Measurements from ENCODE around the gene ABCA8. TPM values are rescaled to one million over a fixed set of nuclear protein-coding genes. Genes with fewer than 3 reads are reported as not detected.
A peak's percentile ranks its signal among the peaks of the same experiment; 100 is the strongest.

ABCA8 gene
- polyA plus RNA-seq, 3 donors: 0.72 to 1.0 (median 0.85) TPM

DNA sequence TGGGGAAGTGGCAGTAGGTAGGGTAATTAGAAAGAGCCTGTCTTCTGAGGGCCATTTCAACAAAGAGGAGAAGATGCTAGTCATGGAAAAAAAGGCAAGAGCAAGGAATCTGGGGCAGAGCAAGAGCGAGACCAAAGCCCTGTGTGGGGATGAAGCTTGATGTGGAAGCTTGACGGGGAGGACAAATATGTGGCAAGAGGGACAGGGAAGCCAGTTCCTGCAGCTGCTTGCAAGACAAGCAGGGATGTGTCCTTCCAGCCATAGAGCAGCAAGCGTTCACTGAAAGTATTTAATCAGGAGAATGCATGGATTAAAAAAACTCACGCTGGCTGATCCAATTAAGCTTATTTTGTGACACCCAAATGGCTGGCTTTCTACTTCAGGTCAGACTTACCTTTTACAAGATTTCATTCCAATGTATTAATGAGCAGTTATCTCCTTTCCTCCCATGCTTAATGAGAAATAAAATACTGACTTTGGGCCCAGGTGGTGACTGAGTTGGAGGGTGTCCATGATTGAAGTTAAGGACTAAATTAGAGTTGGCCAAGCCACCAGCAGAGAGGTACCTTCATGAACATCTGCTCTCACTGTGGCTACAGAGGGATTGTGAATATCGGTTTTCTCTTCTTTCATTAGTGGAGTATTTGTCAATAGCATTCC is 76.8 kb downstream of the ABCA8 start:
- DNase-seq (ENCODE audit: low read depth in 3 of 3, low spot score in 2 of 3): no peak

DNA sequence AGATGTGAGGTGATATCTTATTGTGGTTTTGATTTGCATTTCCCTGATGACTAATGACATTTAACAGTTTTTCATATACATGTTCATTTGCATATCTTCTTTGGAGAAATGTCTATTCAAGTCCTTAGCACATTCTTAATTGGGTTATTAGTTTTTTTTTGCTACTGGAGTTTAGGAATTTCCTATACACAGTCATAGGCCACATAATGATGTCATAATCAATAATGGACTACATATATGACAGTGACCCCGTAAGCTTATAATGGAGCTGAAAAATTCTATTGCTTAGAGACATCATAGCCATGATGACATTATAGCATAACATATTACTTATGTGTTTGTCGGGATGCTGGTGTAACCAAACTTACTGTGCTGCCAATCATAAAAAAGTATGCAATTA is 83.7 kb downstream of the ABCA8 start:
- DNase-seq (ENCODE audit: low read depth in 3 of 3, low spot score in 2 of 3): no peak

DNA sequence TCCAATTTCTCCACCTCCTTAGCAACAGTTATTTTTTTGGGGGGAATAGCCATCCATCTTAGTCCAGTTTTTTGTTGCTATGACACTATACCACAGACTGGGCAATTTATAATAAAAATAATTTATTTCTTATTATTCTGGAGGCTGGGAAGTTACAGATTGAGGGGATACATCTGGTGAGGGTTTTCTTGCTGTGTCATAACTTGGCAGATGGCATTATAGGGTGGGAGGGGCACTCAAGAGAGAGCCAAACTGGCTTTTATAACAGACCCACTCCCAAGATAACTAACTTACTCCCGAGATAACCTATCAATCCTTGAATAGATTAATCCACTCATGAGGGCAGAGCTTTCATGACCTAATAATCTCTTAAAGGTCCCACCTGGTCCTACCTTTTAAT is 84.2 kb downstream of the ABCA8 start:
- DNase-seq (ENCODE audit: low read depth in 3 of 3, low spot score in 2 of 3): no peak

DNA sequence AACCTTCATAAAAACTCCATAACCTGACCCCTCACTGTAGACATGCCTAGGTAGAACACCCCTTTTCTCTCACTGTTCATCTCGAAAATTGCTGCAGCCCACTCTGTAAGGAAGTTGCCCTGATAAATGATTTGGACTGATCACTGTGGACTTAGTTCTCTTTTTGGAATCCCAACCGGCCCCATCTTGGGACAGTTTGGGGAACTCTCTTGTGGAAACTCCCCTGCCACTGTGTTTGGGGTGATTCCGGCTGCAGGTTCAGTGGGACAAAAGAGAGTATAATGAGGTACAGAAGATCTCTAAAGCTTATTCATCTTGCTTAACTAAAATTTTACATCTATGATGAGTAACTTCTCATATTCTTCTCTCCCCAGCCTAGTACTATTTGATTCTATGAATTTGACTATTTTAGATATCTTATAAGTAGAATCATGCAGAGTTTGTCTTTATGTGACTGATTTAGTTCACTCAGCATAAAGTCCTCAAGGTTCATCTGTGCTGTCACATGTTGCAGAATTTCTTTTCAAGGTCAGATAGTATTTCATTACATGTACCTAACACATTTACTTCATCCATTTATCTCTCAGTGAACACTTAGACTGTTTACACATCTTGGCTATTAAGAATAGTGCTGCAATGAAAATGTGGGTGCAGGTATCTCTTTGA is 84.9 kb downstream of the ABCA8 start:
- DNase-seq (ENCODE audit: low read depth in 3 of 3, low spot score in 2 of 3): no peak

DNA sequence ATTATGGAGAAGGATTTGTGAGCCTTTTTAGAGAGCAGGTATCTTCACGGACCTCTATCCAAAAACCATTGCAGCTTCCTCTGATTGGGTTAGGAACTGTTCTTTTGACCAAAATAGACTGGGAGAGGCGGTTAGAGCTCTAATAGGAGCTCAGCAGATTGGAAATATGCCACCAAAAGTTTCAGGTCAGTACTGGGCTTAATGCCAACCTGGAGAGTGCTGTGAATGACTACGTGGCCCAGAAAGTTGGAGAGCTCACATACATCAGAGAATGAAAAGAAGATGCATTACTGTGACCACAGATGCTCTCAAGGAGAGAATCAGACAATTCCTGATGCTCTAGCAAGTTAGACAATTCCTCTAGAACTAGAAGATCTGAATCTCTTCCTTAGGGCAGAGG is 86.5 kb downstream of the ABCA8 start:
- no peak for DNase-seq (ENCODE audit: low read depth in 3 of 3, low spot score in 2 of 3)

DNA sequence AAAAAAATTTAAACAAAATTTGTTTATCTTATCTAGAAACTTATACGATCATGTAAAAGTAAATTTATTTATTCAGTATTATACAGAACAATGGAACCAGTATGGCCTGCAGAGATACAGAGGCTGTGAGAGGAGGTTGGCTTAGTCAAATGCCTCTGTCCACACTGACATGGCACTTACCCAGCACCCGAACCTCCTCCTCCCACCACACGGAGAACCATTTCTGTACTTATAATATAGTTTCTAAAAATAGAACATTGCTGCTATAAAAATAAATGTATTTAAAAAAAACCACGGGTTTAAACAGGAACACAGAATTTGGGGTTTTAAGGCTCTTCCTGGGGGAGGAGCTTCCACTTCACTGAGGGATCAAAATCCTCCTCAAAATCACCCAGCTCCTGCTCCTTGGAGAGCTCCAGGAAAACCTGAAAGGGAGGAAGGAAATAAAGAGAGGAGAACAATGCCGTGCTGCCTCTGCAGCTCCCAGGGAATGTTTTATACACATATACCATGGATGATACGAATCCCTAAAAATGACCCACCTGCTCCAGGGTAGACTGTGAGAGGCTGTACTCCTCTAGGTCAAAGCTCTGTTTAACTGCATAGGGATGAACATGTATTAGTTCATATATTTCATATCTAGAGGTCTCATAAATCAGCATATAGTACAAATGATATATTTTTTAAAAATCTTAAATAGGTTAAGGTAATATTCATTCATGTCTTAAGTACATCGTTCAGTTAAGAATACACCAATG is 87.3 kb downstream of the ABCA8 start:
- no peak for DNase-seq (ENCODE audit: low read depth in 3 of 3, low spot score in 2 of 3)

DNA sequence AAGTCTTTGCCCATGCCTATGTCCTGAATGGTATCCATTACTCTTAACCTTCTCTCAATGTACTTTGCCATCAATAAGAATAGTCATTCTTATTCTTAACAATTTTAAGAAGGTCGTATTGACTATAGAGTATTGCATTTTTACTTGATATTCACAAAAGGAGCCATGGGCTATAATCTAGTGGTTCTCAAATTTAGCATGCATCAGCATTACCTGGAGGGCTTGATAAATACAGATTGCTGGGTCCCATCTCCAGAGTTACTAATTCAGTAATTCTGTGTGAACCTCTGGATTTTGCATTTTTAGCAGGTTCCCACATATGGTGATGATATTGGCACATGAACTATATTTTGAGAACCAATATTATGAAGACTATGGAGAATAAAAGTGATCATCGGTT is 89.6 kb downstream of the ABCA8 start:
- no peak for DNase-seq (ENCODE audit: low read depth in 3 of 3, low spot score in 2 of 3)

DNA sequence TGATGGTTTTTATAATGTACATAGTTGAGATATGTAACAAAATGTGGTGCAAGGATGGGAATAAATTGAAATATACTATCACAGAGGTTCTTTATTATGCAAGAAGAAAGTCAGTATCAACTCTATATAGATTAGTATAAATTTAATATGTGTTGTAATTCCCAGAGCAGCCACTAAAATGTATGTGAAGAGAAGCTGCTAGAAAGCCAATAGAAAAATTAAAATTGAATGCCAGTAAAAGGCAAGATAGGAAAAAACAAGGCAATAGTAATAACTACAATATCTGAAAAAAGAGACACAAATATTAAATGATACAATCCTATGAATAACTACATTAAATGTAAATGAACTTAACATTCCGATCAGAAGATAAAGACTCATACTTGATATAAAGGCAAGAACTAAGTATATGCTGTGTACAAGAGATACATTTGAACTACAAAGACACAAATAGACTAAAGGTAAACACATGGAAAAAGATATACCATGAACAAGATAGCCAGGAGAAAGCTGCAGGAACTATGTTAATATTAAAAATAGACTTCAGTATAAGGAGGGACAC is 92.0 kb downstream of the ABCA8 start:
- DNase-seq (ENCODE audit: low read depth in 3 of 3, low spot score in 2 of 3): no peak

DNA sequence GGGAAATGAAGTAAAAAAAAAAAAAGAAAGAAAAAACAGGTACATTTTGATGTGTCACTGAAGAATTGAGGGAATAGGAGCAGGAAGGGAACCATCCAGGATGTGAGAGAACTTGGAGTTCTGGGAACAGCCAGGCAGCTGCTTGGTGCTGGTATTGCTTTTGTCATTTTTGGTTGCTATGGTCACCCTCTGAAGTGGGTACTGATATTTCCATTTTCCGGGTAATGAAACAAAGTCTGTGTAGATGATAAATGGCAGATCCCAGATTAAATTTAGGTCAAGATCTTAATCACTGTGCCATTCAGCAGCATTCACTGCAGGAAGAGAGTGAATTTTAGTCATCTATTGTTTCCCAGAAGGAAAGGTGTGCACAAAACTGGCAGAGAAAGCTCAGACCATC is 93.6 kb downstream of the ABCA8 start:
- DNase-seq (ENCODE audit: low read depth in 3 of 3, low spot score in 2 of 3): no peak

DNA sequence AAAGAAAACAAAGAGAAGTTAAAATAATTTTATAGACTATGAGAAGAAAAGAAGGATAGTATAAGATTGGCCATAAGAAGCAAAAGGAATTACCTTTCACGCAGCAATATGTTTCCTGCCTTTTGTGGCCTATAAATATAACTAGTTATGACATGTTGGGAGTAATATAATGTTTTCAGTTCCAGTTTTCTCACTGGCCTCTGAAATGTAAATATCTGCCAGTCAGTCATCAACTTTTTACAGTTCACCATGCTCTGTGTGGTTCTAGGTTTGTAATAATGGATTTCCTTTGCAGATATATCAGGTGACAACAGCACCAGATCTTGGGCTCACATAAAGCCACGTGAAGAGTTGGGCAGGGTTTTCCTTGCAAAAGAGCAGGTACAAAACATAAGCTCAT is 94.3 kb downstream of the ABCA8 start:
- DNase-seq (ENCODE audit: low read depth in 3 of 3, low spot score in 2 of 3): no peak

DNA sequence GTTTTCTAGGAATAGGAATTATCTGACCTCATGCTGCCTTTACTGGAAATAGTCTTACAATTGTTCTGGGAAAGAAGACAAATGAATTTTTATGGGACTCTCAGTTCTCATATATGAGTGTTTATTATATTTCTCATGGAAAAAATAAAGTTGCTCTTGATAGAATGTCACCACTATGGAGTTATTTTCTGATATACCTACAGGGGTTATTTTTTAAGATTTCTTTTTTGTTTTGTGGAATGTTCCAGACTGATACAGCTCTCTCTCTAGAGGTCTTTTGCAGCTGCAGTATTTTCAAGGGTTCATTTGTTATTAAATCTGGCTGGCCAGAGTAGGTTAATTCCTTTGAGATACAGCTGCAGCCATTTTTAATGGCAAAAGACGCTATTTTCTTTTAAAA is 100.7 kb downstream of the ABCA8 start:
- DNase-seq (ENCODE audit: low read depth in 3 of 3, low spot score in 2 of 3): no peak

DNA sequence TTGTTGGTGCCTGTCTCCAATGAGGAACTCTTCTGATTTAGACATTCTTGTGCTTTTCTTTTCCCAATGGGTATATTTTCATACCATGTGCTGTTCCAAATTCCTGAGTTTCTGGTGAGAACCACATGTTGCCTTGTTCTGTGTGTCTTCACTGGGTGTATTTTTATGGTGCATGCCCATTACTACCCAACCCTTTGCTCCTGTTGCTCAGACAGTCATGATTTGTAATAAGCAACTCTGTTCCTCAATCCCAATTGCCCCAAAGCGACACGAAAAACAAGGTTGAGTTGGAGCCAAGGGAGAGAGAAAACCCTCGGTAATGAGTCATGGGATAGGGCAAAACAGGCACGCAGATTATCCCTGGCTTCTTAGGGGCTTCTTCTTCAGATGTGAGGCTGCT is 101.8 kb downstream of the ABCA8 start:
- no peak for DNase-seq (ENCODE audit: low read depth in 3 of 3, low spot score in 2 of 3)

DNA sequence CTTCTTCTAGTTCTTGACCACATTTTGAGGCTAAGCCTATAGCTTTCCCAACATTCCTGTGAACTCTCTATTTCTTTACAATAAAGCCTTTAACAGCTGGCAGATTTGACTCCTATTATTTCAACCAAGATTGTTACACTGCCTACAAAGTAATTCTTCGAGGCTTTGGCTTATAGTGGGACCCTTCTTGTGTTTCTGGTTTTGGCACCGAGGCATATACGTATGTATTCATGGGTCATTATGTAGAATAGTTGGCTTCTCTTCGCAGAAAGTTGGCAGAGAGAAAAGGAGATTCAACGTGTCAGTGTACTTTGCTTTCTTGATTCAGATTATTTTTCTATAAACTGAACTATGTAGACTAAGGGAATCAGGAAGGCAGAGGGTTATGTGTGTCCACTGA is 102.2 kb downstream of the ABCA8 start:
- DNase-seq (ENCODE audit: low read depth in 3 of 3, low spot score in 2 of 3): no peak

DNA sequence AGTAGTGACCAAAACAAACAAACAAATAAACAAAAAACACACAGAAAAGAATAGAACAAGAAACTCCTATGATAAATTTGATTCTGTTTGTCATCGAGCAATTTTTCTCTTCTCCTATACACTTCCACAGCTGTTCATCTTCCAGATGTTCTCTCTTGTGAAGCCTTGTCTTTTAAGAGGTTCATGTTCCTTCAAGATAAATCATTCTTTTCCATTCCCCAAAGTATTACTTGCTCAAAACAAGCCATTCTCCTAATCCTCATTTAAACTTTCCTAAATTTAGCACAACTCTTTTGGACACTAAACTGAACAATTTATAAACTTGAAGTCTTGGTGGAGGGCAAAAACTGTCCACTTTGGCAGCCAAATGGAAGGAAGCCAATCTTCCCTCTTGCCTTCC is 103.3 kb downstream of the ABCA8 start:
- DNase-seq (ENCODE audit: low read depth in 3 of 3, low spot score in 2 of 3): no peak

DNA sequence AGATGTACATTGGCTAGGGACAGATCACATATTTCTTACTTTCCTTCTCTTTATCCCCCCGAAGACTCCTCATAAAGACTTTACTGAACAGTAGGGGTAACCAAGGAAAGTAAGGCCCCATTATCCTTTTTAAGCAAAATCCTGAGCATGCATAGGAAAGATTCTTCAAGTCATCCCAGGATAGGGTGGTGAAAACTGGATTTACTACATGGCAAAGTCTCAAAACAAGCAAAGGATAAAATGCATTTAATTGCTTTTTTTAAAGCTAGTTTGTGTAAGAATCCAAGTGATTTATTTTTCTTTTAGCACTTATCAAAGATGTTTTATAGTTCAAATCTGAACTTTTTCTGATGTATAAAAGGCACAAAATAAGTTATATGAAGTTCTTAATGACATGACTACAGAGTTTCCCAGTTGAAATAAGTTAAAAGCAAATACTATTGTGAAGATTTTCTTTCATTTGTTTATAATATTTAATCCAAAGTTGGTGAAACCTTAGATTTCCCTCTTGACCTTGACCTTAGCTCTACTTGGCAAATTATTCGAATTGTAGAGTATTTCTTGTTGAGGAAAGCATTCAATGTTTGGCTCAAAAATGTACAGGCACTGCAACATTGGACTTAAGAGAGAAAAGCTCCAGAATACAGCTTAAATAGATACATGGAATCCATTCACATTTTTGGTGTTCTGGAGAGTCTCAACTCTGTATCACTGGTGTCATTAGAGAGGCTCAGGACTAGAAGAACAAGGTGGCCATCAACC is 104.3 kb downstream of the ABCA8 start:
- peak; percentile 32 to 53 (median 36) for DNase-seq (ENCODE audit: low read depth in 3 of 3, low spot score in 2 of 3)

DNA sequence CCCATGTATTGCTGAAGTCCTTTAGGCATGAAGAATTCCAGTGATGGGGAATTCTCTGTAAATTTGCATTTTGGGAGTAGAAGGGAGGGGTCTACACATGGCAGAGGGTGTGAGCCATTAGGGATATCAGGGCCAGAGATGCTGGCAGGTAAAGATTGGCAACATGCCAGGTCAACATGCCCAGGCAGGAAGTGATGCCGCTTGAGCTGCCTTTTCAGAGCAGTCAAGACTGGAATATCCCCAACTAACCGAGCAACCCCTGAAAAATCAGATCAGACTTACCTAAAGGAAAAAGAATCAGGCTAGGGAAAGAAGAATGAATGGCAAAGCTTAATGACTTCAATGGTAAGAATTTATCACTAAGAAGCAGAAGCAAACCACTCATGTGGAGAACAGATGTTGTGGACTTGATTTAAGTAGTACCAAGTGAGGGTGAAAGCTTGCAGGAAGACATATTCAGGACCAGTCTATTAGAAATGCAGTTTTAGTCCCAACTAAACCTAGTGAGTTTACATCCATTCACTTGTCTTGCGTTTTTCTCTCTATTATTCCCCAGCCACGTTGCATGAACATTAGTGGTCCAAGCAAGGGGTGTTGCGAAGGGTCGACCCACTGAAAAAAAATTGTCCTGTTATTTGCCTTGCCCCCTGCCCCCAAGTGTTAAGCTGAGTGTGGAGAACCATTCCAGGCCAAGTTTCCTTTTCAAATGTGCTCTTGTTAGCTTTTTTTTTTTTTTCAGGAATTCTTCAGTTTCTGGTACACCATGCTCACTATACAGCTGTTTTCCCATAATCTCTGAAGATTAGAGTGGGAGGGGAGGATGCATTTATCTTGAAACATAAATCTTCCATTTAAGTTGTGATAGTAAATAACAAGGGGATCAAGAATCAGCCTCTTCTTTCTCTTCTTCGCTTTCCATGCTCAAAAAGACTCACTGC is 105.2 kb downstream of the ABCA8 start:
- no peak for DNase-seq (ENCODE audit: low read depth in 3 of 3, low spot score in 2 of 3)

DNA sequence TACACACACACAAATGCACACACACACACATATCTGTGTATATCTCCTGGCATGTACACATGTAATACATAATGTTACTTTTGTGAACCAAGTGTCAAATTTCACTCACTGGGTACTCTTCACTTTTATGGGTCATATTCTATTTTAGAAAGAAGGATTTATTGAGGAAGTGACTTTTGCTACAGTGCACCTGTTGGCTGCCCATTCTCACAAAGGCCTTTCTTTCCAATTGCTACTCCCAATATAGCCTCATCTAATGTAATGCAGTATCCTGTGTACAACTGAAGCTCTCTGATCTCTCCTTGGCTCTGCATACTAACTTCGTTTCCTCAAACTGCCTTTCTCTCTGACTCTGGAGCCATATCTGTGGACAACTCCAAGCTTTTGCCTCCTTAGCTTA is 107.5 kb downstream of the ABCA8 start:
- DNase-seq (ENCODE audit: low read depth in 3 of 3, low spot score in 2 of 3): no peak

DNA sequence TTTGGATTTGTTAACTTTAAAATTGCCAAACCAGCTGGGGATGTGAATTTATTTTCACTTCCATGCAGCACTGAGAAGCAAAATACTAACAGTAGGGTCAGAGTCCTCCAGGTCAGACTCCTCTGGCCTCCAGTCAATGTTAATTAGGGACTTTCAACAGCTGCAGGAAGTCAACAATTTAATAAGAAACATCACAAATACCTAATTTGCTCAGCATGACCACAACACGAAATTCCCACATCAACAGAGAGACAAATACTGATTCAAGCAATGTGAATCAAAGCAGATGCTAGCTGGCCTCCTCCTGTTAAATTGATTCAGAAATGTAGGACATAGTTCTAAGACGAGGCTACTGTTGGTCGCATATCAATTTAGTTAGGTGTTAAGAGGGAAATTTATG is 111.7 kb downstream of the ABCA8 start:
- no peak for DNase-seq (ENCODE audit: low read depth in 3 of 3, low spot score in 2 of 3)

DNA sequence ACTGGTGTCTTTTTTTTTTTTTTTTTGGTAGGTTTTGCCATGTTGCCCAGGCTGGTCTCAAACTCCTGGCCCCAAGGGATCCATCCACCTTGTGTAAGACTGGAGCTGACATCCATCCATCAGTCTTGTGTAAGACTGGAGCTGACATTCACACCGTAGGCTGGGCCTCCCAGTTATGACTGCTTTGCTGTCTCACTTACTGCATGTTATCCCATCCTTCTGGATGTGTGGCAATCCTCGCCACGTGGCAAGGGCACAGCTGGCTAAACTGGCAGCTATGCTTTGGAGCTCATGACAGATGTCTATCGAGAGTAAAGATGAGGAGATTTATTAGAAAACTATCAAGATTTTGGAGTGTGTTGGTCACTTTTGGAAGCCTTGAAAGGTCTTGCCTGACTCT is 115.1 kb downstream of the ABCA8 start:
- no peak for DNase-seq (ENCODE audit: low read depth in 3 of 3, low spot score in 2 of 3)

DNA sequence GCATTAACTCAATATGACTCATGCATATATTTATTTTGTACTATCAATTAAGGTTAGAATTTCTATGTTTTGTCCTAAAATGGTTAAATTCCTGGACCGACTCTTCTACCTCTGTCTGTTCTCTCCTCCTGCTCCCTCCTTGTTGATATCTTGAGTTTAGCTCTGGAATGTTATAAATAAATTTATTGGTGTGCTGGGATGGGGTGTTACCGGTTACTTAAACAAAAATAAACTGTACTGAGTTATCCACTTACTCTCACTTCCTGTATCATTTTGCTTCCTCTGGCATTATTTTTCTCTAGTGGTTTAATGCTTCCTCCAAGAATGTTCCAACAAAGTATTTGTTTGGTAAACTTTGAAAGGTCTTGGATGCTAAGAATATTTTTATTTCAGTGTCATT is 120.1 kb downstream of the ABCA8 start:
- DNase-seq (ENCODE audit: low read depth in 3 of 3, low spot score in 2 of 3): no peak

Data from right renal cortex interstitium (tissue), 3 donors.